ENCODE data around the gene SPINK8.
A peak's percentile ranks its signal among the peaks of the same experiment; 100 is the strongest.
"Not testable (repeated sequence)": the region's sequence is repeated elsewhere in the genome, so short reads cannot be mapped to it uniquely, and the experiment has no call there.

Gene SPINK8

GRCh38 chr3:48275287-48276027 is 58.0 kb downstream of the SPINK8 start:
- no peak for DNase-seq

GRCh38 chr3:48274452-48274851 is 59.0 kb downstream of the SPINK8 start:
- no peak for DNase-seq

GRCh38 chr3:48273594-48274211 is 59.8 kb downstream of the SPINK8 start:
- DNase-seq, result peak; percentile 62

- DNase-seq, result no peak
Observed at GRCh38 chr3:48271763-48272498, 61.5 kb downstream of the SPINK8 start.

GRCh38 chr3:48271223-48271622 is 62.2 kb downstream of the SPINK8 start:
- DNase-seq, result not testable (repeated sequence)

- no peak for DNase-seq
Observed at GRCh38 chr3:48270306-48270705, 63.2 kb downstream of the SPINK8 start.

- no peak for DNase-seq
Observed at GRCh38 chr3:48269592-48269991, 63.9 kb downstream of the SPINK8 start.

GRCh38 chr3:48268936-48269561 is 64.4 kb downstream of the SPINK8 start:
- DNase-seq, result peak; percentile 50

GRCh38 chr3:48268381-48268935 is 65.0 kb downstream of the SPINK8 start:
- no peak for DNase-seq

GRCh38 chr3:48267782-48268181 is 65.7 kb downstream of the SPINK8 start:
- DNase-seq, result no peak

GRCh38 chr3:48258530-48258929 is 74.9 kb downstream of the SPINK8 start:
- DNase-seq, result no peak

Measured in fibroblast of upper back skin (primary cell).